Hepatocyte (in vitro differentiated cells): Measurements from ENCODE around the gene UBL4A. TPM values are rescaled to one million over a fixed set of nuclear protein-coding genes. Genes with fewer than 3 reads are reported as not detected.

Experiments
- DNase-seq: peaks from one replicate; pipeline ENCODE4 v3.0.0-alpha.2; 2016; ENCODE audit warnings: low spot score
- H2AFZ ChIP-seq: fragments of 200-600 bp; sonication (generic); 2 replicates; pipeline ENCODE4 v1.6.0; 2016; ENCODE audit warnings: antibody characterized with exemption, mild to moderate bottlenecking
- H3K27ac ChIP-seq: fragments of 200-600 bp; sonication (generic); 2 replicates; pipeline ENCODE4 v1.5.1; 2016; ENCODE audit warnings: mild to moderate bottlenecking
- H3K27me3 ChIP-seq: fragments of 200-600 bp; sonication (generic); 2 replicates; pipeline ENCODE4 v1.6.1; 2016
- H3K36me3 ChIP-seq: fragments of 200-600 bp; sonication (generic); replicated peaks from 2 replicates; pipeline ENCODE4 v1.5.1; 2016; ENCODE audit warnings: low read depth; ENCODE audit not compliant: insufficient read depth
- H3K4me1 ChIP-seq: fragments of 200-600 bp; sonication (generic); 2 replicates; pipeline ENCODE4 v1.5.1; 2016; ENCODE audit warnings: mild to moderate bottlenecking, moderate library complexity; ENCODE audit not compliant: insufficient read depth
- H3K4me2 ChIP-seq: fragments of 200-600 bp; sonication (generic); 2 replicates; pipeline ENCODE4 v1.6.0; 2016
- H3K4me3 ChIP-seq: fragments of 200-600 bp; sonication (generic); 2 replicates; pipeline ENCODE4 v1.5.1; 2016; ENCODE audit warnings: mild to moderate bottlenecking
- H3K79me2 ChIP-seq: fragments of 200-600 bp; sonication (generic); 2 replicates; pipeline ENCODE4 v1.6.0; 2017; ENCODE audit warnings: mild to moderate bottlenecking
- H3K9me2 ChIP-seq: fragments of 200-600 bp; sonication (generic); replicated peaks from 2 replicates; pipeline ENCODE4 v1.6.0; 2017; ENCODE audit warnings: mild to moderate bottlenecking; ENCODE audit not compliant: insufficient read depth
- H3K9me3 ChIP-seq: fragments of 200-600 bp; sonication (generic); 2 replicates; pipeline ENCODE4 v1.5.1; 2016; ENCODE audit warnings: low read depth, mild to moderate bottlenecking
- H4K20me1 ChIP-seq: fragments of 200-600 bp; sonication (generic); 2 replicates; pipeline ENCODE4 v1.6.0; 2016; ENCODE audit warnings: mild to moderate bottlenecking; ENCODE audit not compliant: insufficient read depth, poor library complexity, severe bottlenecking
- CTCF ChIP-seq: fragments of 200-600 bp; sonication (generic); IDR thresholded peaks from 2 replicates; pipeline ENCODE4 v1.5.1; 2016; ENCODE audit warnings: antibody characterized with exemption, mild to moderate bottlenecking; ENCODE audit not compliant: poor library complexity
- EZH2 ChIP-seq: fragments of 200-600 bp; sonication (generic); IDR thresholded peaks from 2 replicates; pipeline ENCODE4 v1.6.1; 2016; ENCODE audit warnings: antibody characterized with exemption, mild to moderate bottlenecking, borderline replicate concordance
- EZH2phosphoT487 ChIP-seq: fragments of 200-600 bp; sonication (generic); IDR thresholded peaks from one replicate; pipeline ENCODE4 v1.6.1; 2018; ENCODE audit warnings: antibody characterized with exemption, mild to moderate bottlenecking, low read depth, moderate library complexity; ENCODE audit not compliant: unreplicated experiment, severe bottlenecking
- WGBS: methylation state at CpG from one replicate; pipeline ENCODE4 v1.1.6; 2016; ENCODE audit warnings: low lambda C conversion rate; ENCODE audit errors: missing lambda C conversion rate; 5-methylcytosine and 5-hydroxymethylcytosine counted together
- polyA plus RNA-seq: library from polyadenylated mRNA; unstranded; fragments of >200 nt; fragmentation: Nextera tagmentation; extraction: Ambion mirVana; gene quantifications from 2 replicates; pipeline ENCODE4 v1.2.1, GENCODE V29; 2016
- total RNA-seq: library from RNA; depleted of rRNA; stranded (reverse); fragments of >200 nt; gene quantifications from 2 replicates; pipeline ENCODE4 v1.2.3, GENCODE V29; 2014

The UBL4A gene
- total and polyA plus RNA-seq, 2 experiments from 2014 or later, result 25.0 to 34.0 TPM

DNA sequence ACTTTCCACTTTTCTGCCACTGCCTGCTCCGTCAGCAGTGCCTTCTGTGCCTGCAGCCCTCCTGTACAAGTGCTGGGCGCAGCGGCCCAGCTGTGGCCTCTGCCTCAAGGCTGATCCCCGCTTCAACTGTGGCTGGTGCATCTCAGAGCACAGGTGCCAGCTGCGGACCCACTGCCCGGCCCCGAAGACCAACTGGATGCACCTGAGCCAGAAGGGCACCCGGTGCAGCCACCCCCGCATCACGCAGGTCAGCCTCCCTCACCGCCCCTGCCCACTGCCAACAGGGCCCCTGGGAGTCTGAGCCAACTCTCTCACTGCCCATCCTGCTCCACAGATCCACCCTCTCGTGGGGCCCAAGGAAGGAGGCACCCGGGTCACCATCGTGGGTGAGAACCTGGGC lies 20.8 kb downstream of the UBL4A start:
- no peak overlapping the region for H3K27ac ChIP-seq
- WGBS, result 96% methylated on average over 14 of the region's 14 CpGs
- H3K9me2 ChIP-seq, result no peaks in the 10 kb centered on the region
- no peaks in the 10 kb centered on the region for H3K36me3 ChIP-seq
- no peak overlapping the region for H3K4me2 ChIP-seq
- no peak overlapping the region for H2AFZ ChIP-seq
- H3K4me3 ChIP-seq, result no peak overlapping the region
- no peak for DNase-seq
- no peak for TF ChIP-seq EZH2
- no peak for TF ChIP-seq EZH2phosphoT487
- no peak for TF ChIP-seq CTCF
- no peaks in the 10 kb centered on the region for H3K79me2 ChIP-seq
- H3K9me3 ChIP-seq, result no peaks in the 10 kb centered on the region
- H3K4me1 ChIP-seq, result no peaks in the 10 kb centered on the region
- no peaks in the 10 kb centered on the region for H4K20me1 ChIP-seq
- no peaks in the 10 kb centered on the region for H3K27me3 ChIP-seq

DNA sequence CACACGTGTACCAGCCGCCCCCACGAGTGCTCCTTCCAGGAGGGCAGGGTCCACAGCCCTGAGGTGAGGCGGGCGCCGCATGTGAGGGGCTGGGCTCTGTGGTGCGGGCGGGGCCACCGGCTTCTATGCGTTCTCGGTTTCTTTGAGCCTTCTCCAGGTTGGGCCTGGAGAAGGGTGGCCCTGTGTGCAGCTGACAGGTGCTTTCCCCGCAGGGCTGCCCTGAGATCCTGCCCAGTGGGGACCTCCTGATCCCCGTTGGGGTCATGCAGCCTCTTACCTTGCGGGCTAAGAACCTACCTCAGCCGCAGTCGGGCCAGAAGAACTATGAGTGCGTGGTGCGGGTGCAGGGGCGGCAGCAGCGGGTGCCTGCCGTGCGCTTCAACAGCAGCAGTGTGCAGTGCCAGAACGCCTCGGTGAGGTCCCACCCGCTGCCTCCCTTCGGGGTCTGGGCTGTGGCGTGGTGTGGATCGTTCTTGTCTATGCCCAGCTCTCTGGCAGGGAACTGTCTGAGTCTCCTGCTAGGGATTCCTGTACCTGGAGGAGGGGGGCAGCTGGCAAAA lies 21.5 kb downstream of the UBL4A start:
- Histone ChIP-seq H3K4me3 (no peak overlapping the region), H4K20me1 (no peaks in the 10 kb centered on the region), H3K36me3 (no peaks in the 10 kb centered on the region), H3K27ac (no peak overlapping the region), H3K9me3 (no peaks in the 10 kb centered on the region), H3K9me2 (no peaks in the 10 kb centered on the region), H3K79me2 (peaks cover 6% of the 10 kb centered on the region), H3K4me1 (no peaks in the 10 kb centered on the region), H3K27me3 (no peaks in the 10 kb centered on the region), H2AFZ (no peak overlapping the region), H3K4me2 (no peak overlapping the region)
- DNase-seq, result no peak
- TF ChIP-seq EZH2phosphoT487, result no peak
- no peak for TF ChIP-seq EZH2
- no peak for TF ChIP-seq CTCF
- 95% methylated on average over 28 of the region's 28 CpGs for WGBS

DNA sequence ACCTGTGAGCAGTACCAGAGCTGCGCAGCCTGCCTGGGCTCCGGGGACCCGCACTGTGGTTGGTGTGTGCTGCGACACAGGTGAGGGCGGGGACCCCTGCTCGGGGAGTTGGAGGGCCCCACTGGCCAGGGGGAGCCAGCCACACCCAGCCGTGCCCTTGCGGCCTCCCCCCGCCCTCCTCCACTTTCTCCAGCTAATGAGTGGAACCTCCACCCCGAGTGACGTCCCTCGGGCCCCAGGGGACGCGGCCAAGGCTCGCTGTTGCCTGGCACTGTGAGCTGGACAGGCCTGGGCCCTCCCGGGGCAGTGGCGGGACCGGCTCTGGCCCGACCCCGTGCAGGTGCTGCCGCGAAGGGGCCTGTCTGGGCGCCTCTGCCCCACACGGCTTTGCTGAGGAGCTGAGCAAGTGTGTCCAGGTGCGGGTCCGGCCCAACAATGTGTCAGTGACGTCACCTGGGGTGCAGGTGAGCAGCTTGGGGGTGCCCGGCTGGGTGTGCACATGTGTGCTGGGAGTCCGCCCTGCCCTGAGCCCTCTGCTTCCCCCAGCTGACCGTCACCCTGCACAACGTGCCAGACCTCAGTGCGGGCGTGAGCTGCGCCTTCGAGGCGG lies 22.7 kb downstream of the UBL4A start:
- no peak overlapping the region for H2AFZ ChIP-seq
- no peaks in the 10 kb centered on the region for H3K27me3 ChIP-seq
- H3K9me3 ChIP-seq, result no peaks in the 10 kb centered on the region
- H3K27ac ChIP-seq, result no peak overlapping the region
- no peak overlapping the region for H3K4me3 ChIP-seq
- H3K9me2 ChIP-seq, result no peaks in the 10 kb centered on the region
- peaks cover 17% of the 10 kb centered on the region for H3K79me2 ChIP-seq
- no peaks in the 10 kb centered on the region for H3K36me3 ChIP-seq
- no peaks in the 10 kb centered on the region for H3K4me1 ChIP-seq
- no peaks in the 10 kb centered on the region for H4K20me1 ChIP-seq
- H3K4me2 ChIP-seq, result no peak overlapping the region
- no peak for TF ChIP-seq CTCF
- no peak for TF ChIP-seq EZH2
- 93% methylated on average over 26 of the region's 36 CpGs for WGBS
- DNase-seq, result no peak

- TF ChIP-seq EZH2 (no peak), EZH2phosphoT487 (no peak), CTCF (no peak)
- H3K79me2 ChIP-seq, result peaks cover 23% of the 10 kb centered on the region
- no peak overlapping the region for H2AFZ ChIP-seq
- H3K27ac ChIP-seq, result no peak overlapping the region
- no peaks in the 10 kb centered on the region for H3K27me3 ChIP-seq
- no peaks in the 10 kb centered on the region for H3K9me2 ChIP-seq
- 90% methylated on average over 8 of the region's 8 CpGs for WGBS
- no peak for DNase-seq
- no peak overlapping the region for H3K4me3 ChIP-seq
- H3K4me2 ChIP-seq, result no peak overlapping the region
- H3K4me1 ChIP-seq, result no peaks in the 10 kb centered on the region
- H4K20me1 ChIP-seq, result no peaks in the 10 kb centered on the region
- H3K9me3 ChIP-seq, result no peaks in the 10 kb centered on the region
- no peaks in the 10 kb centered on the region for H3K36me3 ChIP-seq
Observed at GRCh38 chrX:154462396-154462795, 24.0 kb downstream of the UBL4A start.
